ENCODE data around the gene BRICD5.

BRICD5 gene

DNA sequence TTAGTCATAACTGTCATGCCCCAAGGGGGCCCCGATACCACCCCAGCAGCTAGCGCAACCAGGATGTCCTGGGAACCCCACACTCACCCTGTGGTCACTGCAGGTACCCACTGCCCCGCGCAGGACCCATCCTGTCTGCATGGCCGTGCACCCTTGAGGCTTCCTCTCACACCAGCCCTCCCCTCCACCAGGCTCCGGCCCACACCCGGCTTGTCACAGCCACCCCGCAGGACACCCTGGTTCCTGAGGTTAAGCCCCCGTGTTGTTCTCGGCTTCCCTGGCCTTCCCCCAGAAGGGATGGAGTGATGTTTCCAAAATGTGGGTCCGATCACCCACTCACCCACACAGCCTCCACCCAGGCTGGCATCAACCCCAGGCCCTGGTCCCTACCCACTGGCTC, 33.1 kb upstream of the BRICD5 start:
- H3K9me3 ChIP-seq (ENCODE audit: control insufficient read depth, insufficient read depth, low read depth, low read length), result no peaks in the 10 kb centered on the region
- no peaks in the 10 kb centered on the region for H3K4me1 ChIP-seq (ENCODE audit: control insufficient read depth, insufficient read depth, low read length)
- peaks cover 16 to 63% of the 10 kb centered on the region in 2 experiments; a peak in 2 of 3 replicates for H3K36me3 ChIP-seq (ENCODE audit: control insufficient read depth in 2 of 2, insufficient read depth in 1 of 2, low read length in 2 of 2)
- CTCF ChIA-PET, result interaction anchor here (0.7 kb wide), 1 partner anchor 914 kb away, joined by 5 read pairs; no protein-coding TSS in a partner anchor
- TF ChIP-seq MYNN (tag by site-specific recombination; IDR thresholded peaks at IDR 0.05; ENCODE audit: borderline replicate concordance) (no peak), HOXD13 (CRISPR knock-in tag; IDR thresholded peaks at IDR 0.05; ENCODE audit: borderline replicate concordance) (no peak), ZNF792 (tag by site-specific recombination; IDR thresholded peaks at IDR 0.05) (no peak), ZNF704 (tag by site-specific recombination; IDR thresholded peaks at IDR 0.05) (no peak), ZSCAN23 (tag by site-specific recombination; IDR thresholded peaks at IDR 0.05) (no peak), ZNF121 (tag by site-specific recombination; IDR thresholded peaks at IDR 0.05) (no peak), ZSCAN30 (tag by site-specific recombination; IDR thresholded peaks at IDR 0.05) (no peak), ZNF132 (tag by site-specific recombination; IDR thresholded peaks at IDR 0.05; ENCODE audit: borderline replicate concordance) (no peak), ZFP41 (tag by site-specific recombination; IDR thresholded peaks at IDR 0.05; ENCODE audit: borderline replicate concordance) (no peak), ZNF133 (tag by site-specific recombination; IDR thresholded peaks at IDR 0.05) (no peak), ZNF600 (tag by site-specific recombination; IDR thresholded peaks at IDR 0.05) (no peak), ZNF660 (tag by site-specific recombination; IDR thresholded peaks at IDR 0.05) (no peak), ZXDB (tag by site-specific recombination; IDR thresholded peaks at IDR 0.05) (no peak), RBAK (tag by site-specific recombination; IDR thresholded peaks at IDR 0.05) (no peak), SP7 (tag by site-specific recombination; IDR thresholded peaks at IDR 0.05) (no peak), ZNF561 (tag by site-specific recombination; IDR thresholded peaks at IDR 0.05; ENCODE audit: borderline replicate concordance) (no peak), ZNF202 (tag by site-specific recombination; IDR thresholded peaks at IDR 0.05; ENCODE audit: borderline replicate concordance) (no peak), ELK4 (IDR thresholded peaks at IDR 0.05; ENCODE audit: borderline replicate concordance, low read depth, low read length) (no peak)
- TF ChIP-seq, protein P1, sequence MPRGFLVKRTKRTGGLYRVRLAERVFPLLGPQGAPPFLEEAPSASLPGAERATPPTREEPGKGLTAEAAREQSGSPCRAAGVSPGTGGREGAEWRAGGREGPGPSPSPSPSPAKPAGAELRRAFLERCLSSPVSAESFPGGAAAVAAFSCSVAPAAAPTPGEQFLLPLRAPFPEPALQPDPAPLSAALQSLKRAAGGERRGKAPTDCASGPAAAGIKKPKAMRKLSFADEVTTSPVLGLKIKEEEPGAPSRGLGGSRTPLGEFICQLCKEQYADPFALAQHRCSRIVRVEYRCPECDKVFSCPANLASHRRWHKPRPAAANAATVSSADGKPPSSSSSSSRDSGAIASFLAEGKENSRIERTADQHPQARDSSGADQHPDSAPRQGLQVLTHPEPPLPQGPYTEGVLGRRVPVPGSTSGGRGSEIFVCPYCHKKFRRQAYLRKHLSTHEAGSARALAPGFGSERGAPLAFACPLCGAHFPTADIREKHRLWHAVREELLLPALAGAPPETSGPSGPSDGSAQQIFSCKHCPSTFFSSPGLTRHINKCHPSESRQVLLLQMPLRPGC (tag by site-specific recombination; IDR thresholded peaks at IDR 0.05), result no peak
- TF ChIP-seq, protein P2, sequence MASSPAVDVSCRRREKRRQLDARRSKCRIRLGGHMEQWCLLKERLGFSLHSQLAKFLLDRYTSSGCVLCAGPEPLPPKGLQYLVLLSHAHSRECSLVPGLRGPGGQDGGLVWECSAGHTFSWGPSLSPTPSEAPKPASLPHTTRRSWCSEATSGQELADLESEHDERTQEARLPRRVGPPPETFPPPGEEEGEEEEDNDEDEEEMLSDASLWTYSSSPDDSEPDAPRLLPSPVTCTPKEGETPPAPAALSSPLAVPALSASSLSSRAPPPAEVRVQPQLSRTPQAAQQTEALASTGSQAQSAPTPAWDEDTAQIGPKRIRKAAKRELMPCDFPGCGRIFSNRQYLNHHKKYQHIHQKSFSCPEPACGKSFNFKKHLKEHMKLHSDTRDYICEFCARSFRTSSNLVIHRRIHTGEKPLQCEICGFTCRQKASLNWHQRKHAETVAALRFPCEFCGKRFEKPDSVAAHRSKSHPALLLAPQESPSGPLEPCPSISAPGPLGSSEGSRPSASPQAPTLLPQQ (tag by site-specific recombination; IDR thresholded peaks at IDR 0.05), result no peak
- H3K4me3 ChIP-seq (ENCODE audit: low read depth, low read length), result no peak overlapping the region
- POLR2A ChIA-PET, result interaction anchor here (1.1 kb wide), 1 partner anchor 18 kb away, joined by 3 read pairs; no protein-coding TSS in a partner anchor
- H3K27ac ChIP-seq (ENCODE audit: extremely low read depth, low read depth, low read length), result no peak overlapping the region

GRCh38 chr16:2243031-2243528, 32.4 kb upstream of the BRICD5 start:
- Histone ChIP-seq H3K27ac (ENCODE audit: extremely low read depth, low read depth, low read length) (no peak overlapping the region), H3K4me1 (ENCODE audit: control insufficient read depth, insufficient read depth, low read length) (no peaks in the 10 kb centered on the region), H3K4me3 (ENCODE audit: low read depth, low read length) (no peak overlapping the region), H3K36me3 (ENCODE audit: control insufficient read depth in 2 of 2, insufficient read depth in 1 of 2, low read length in 2 of 2) (peaks cover 11 to 62% of the 10 kb centered on the region in 2 experiments; a peak in 2 of 3 replicates), H3K9me3 (ENCODE audit: control insufficient read depth, insufficient read depth, low read depth, low read length) (no peaks in the 10 kb centered on the region)
- no peak for TF ChIP-seq ZNF521 (tag by site-specific recombination; IDR thresholded peaks at IDR 0.05)
- TF ChIP-seq TCF7L2 (IDR thresholded peaks at IDR 0.05; ENCODE audit: borderline replicate concordance, low read depth, low read length), result no peak
- TF ChIP-seq GLI2 (tag by site-specific recombination; IDR thresholded peaks at IDR 0.05; ENCODE audit: borderline replicate concordance, low read depth), result no peak
- TF ChIP-seq ZNF830 (tag by site-specific recombination; IDR thresholded peaks at IDR 0.05; ENCODE audit: low read depth), result no peak
- no peak for TF ChIP-seq ZNF394 (tag by site-specific recombination; IDR thresholded peaks at IDR 0.05; ENCODE audit: borderline replicate concordance)
- TF ChIP-seq, protein P3, sequence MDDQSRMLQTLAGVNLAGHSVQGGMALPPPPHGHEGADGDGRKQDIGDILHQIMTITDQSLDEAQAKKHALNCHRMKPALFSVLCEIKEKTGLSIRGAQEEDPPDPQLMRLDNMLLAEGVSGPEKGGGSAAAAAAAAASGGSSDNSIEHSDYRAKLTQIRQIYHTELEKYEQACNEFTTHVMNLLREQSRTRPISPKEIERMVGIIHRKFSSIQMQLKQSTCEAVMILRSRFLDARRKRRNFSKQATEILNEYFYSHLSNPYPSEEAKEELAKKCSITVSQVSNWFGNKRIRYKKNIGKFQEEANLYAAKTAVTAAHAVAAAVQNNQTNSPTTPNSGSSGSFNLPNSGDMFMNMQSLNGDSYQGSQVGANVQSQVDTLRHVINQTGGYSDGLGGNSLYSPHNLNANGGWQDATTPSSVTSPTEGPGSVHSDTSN (CRISPR knock-in tag; IDR thresholded peaks at IDR 0.05), result no peak
- no peak for TF ChIP-seq ZNF529 (tag by site-specific recombination; IDR thresholded peaks at IDR 0.05; ENCODE audit: insufficient replicate concordance)
- POLR2A ChIA-PET, result no interaction called here
- CTCF ChIA-PET, result no interaction called here
